ENCODE results near the gene ZNF283. TPM values are rescaled to one million over a fixed set of nuclear protein-coding genes. Genes with fewer than 3 reads are reported as not detected.
"Not testable (repeated sequence)": the region's sequence is repeated elsewhere in the genome, so short reads cannot be mapped to it uniquely, and the experiment has no call there.

Gene ZNF283
- total RNA-seq, 6 experiments from 2014 or later, result 1.7 to 4.0 (median 2.2) TPM

DNA sequence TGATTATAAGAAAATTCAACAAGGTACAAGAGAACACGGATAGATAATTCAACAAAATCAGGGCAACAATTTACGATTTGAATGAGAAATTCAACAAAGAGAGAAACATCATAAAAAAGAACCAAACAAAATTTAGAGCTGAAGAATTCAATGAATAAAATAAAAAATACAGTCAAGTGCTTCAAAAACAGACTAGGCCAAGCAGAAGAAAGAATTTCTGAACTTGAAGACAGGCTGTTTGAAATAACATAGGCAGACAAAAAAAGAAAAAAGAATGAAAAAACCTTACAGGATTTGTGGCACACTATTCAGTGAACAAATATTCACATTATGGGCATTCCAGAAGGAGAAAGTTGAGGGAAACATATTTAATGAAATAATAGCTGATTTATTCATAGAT, 31.1 kb downstream of the ZNF283 start:
- H3K4me3 ChIP-seq, result no peak overlapping the region
- peaks cover 0 to 38% (median 20%) of the 10 kb centered on the region in 4 donors for H3K9me3 ChIP-seq
- no peak overlapping the region for H3K27ac ChIP-seq
- no peaks in the 10 kb centered on the region for H3K27me3 ChIP-seq
- no peaks in the 10 kb centered on the region for H3K36me3 ChIP-seq
- H3K4me1 ChIP-seq, result no peaks in the 10 kb centered on the region
- TF ChIP-seq POLR2A (IDR thresholded peaks at IDR 0.05), result no peak
- no peak for TF ChIP-seq CTCF (IDR thresholded peaks at IDR 0.05)
- no peak for DNase-seq
- intact Hi-C loops (cut with DNase I), result no loop called here
- no peak for ATAC-seq
- WGBS (ENCODE audit: insufficient coverage, low coverage, low lambda C conversion rate, missing lambda C conversion rate), result 100% methylated on average over 2 of the region's 2 CpGs

DNA sequence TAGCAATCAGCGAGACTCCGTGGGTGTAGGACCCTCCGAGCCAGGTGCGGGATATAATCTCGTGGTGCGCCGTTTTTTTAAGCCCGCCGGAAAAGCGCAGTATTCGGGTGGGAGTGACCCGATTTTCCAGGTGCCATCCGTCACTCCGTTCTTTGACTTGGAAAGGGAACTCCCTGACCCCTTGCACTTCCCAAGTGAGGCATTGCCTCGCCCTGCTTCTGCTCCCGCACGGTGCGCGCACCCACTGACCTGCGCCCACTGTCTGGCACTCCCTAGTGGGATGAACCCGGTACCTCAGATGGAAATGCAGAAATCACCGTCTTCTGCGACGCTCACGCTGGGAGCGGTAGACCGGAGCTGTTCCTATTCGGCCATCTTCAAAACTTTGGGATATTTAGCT, 39.8 kb downstream of the ZNF283 start:
- H3K4me1 ChIP-seq; H3K27ac ChIP-seq; DNase-seq; intact Hi-C loops (cut with DNase I); H3K36me3 ChIP-seq; H3K27me3 ChIP-seq; H3K4me3 ChIP-seq; ATAC-seq: not testable (repeated sequence)
- WGBS (ENCODE audit: insufficient coverage, low coverage, low lambda C conversion rate, missing lambda C conversion rate), result 92% methylated on average over 11 of the region's 28 CpGs
- H3K9me3 ChIP-seq, result peaks cover 0 to 24% (median 9%) of the 10 kb centered on the region in 4 donors

GRCh38 chr19:43872547-43873336, 45.6 kb downstream of the ZNF283 start:
- TF ChIP-seq CTCF (IDR thresholded peaks at IDR 0.05) (no peak), POLR2A (IDR thresholded peaks at IDR 0.05) (no peak)
- Histone ChIP-seq H3K27me3 (no peaks in the 10 kb centered on the region), H3K9me3 (peaks cover 0 to 66% (median 20%) of the 10 kb centered on the region in 4 donors), H3K27ac (no peak overlapping the region), H3K4me1 (no peaks in the 10 kb centered on the region), H3K4me3 (no peak overlapping the region), H3K36me3 (no peaks in the 10 kb centered on the region)
- WGBS (ENCODE audit: insufficient coverage, low coverage, low lambda C conversion rate, missing lambda C conversion rate), result 84% methylated on average over 5 of the region's 5 CpGs
- intact Hi-C loops (cut with DNase I), result no loop called here
- no peak for ATAC-seq
- DNase-seq, result no peak

- DNase-seq (no peak), ATAC-seq (no peak)
- Histone ChIP-seq H3K9me3 (peaks cover 0 to 39% (median 7%) of the 10 kb centered on the region in 4 donors), H3K27ac (no peak overlapping the region), H3K4me1 (no peaks in the 10 kb centered on the region), H3K27me3 (no peaks in the 10 kb centered on the region), H3K36me3 (no peaks in the 10 kb centered on the region), H3K4me3 (no peak overlapping the region)
- WGBS (ENCODE audit: insufficient coverage, low coverage, low lambda C conversion rate, missing lambda C conversion rate), result 85% methylated on average over 5 of the region's 5 CpGs
- intact Hi-C loops (cut with DNase I), result no loop called here
- no peak for TF ChIP-seq POLR2A (IDR thresholded peaks at IDR 0.05)
- TF ChIP-seq CTCF (IDR thresholded peaks at IDR 0.05), result no peak
Observed at GRCh38 chr19:43880483-43880882, 53.4 kb downstream of the ZNF283 start.

DNA sequence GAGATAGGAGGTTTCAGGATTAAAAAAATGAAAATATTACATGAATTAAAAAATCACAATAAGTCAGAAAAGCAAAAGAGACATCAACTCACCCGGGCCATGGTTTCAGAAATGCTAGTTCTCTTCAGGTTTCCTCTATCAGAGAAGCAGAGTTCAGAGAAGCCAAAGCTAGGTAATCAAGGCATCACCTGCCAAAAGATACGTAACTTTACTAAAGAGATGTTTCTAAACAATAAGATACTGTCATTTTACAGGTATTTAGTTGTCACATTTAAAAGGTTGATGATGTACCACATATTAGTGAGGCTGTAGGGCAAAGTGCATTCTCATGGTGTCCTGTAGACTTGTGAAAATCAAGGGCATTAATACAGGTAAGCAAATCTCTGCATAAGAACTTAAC, 56.7 kb downstream of the ZNF283 start, which contains the start of gene ZNF404:
Gene ZNF404, minus strand, starts transcription at position 101 of the 400 bp plus-strand sequence.
- intact Hi-C loops (cut with DNase I), result no loop called here
- Histone ChIP-seq H3K27ac (no peak within 1 kb of the TSS), H3K4me3 (no peak within 1 kb of the TSS), H3K9me3 (peaks cover 0 to 25% (median 7%) of the 10 kb centered on the region in 4 donors), H3K27me3 (no peaks in the 10 kb centered on the region), H3K36me3 (no peaks in the 10 kb centered on the region), H3K4me1 (no peaks in the 10 kb centered on the region)
- TF ChIP-seq POLR2A (IDR thresholded peaks at IDR 0.05), result no peak
- no peak for DNase-seq
- ATAC-seq, result no peak
- 78% methylated on average over 2 of the region's 2 CpGs for WGBS (ENCODE audit: insufficient coverage, low coverage, low lambda C conversion rate, missing lambda C conversion rate)
